Heart left ventricle (tissue), 13 donors: Measurements from ENCODE around the gene KRT15.

Experiments
- POLR2A ChIP-seq, 2 donors: fragments of 450-650 bp; IDR thresholded peaks; one replicate each; pipeline ENCODE4 v1.6.1; 2017; ENCODE audit warnings: antibody characterized with exemption in 2 of 2, mild to moderate bottlenecking in 2 of 2, moderate library complexity in 2 of 2
- TF ChIP-seq, protein P1 (sequence below), 12 donors: fragments of 200-600 bp; sonication (generic) in 4 of 12; IDR thresholded peaks; one replicate each; pipeline versions ENCODE4 v1.5.0 to v1.8.0; 2018 to 2022; ENCODE audit warnings: antibody characterized with exemption in 12 of 12, mild to moderate bottlenecking in 5 of 12
- donor health status: ischemic (EF 13 %, LVEDD 7.1; RV severe dilation, severe dysfunction).
- donor health status: DM: no; HTN: yes; CAD: no.
- donor health status: DM: no; HTN: no; CAD: no.
- donor health status: ischemic (EF 25% LVEDD 6.9; RV normal size, moderate dysfunction).
- donor health status: ischemic (EF 25% LVEDD 5.7; RV mildly dilated, moderate dysfunction).
- donor health status: ischemic (EF 35%, LVEDD 5.7; RV mildly dilated, moderate dysfunction).
- donor health status: nonischemic (EF 11% LVEDD 7.7; RV severe dilation, severe dysfunction).
- donor health status: DM: yes; HTN: yes; CAD: no.
- donor health status: PGD.
- donor health status: ischemic (EF 29% LVEDD 5.4; RV normal size, mild dysfunction).
- donor health status: nonischemic (EF 23%, LVEDD 6.1; RV moderate dilation, normal function).

DNA sequence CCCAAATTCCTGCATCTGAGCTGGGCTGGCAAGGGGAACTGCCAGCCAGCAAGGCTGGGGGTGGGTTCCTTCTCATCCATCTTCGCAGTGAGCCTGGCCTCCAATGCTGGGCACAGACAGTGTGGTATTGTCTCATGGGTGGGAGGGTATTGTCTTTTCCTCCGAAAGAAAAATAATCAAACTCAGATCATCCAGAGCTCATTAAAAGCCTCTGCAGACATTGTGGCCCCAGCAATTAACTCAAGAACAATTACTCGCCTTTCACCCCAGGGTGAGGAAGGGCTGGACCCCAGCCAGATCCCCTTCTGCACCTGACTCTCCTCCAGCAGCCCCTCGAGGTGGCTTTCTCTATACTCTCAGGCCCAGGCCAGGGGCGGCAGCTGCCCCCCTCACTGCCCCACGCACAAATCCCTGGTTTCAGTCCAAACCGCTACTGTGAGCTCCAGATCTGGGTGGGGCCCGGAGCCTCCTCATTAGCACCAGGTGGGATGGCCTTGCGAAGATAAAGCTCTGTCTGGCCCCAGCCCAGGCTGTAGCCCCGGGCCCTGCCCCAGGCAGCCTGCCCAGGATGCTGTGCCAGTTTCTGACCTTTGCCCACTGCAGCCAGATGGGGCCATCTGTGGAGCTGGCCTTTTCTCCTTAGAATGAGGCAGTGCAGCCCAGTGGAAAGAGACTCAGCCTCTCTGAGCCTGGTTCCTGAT is 2.3 kb upstream of the KRT15 start:
- TF ChIP-seq, protein P1, sequence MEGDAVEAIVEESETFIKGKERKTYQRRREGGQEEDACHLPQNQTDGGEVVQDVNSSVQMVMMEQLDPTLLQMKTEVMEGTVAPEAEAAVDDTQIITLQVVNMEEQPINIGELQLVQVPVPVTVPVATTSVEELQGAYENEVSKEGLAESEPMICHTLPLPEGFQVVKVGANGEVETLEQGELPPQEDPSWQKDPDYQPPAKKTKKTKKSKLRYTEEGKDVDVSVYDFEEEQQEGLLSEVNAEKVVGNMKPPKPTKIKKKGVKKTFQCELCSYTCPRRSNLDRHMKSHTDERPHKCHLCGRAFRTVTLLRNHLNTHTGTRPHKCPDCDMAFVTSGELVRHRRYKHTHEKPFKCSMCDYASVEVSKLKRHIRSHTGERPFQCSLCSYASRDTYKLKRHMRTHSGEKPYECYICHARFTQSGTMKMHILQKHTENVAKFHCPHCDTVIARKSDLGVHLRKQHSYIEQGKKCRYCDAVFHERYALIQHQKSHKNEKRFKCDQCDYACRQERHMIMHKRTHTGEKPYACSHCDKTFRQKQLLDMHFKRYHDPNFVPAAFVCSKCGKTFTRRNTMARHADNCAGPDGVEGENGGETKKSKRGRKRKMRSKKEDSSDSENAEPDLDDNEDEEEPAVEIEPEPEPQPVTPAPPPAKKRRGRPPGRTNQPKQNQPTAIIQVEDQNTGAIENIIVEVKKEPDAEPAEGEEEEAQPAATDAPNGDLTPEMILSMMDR (IDR thresholded peaks at IDR 0.05) = no peak
- TF ChIP-seq POLR2A (IDR thresholded peaks at IDR 0.05) = no peak
